Activated CD4-positive, alpha-beta T cell treated with anti-CD3 and anti-CD28 coated beads for 36 hours (primary cell): ENCODE measurements around the gene DDX41. TPM values are rescaled to one million over a fixed set of nuclear protein-coding genes. Genes with fewer than 3 reads are reported as not detected.
A peak's percentile ranks its signal among the peaks of the same experiment; 100 is the strongest.
"Not testable (repeated sequence)": the region's sequence is repeated elsewhere in the genome, so short reads cannot be mapped to it uniquely, and the experiment has no call there.

Source experiments
- ATAC-seq: fragments of 200-7000 bp; cut with Tn5 transposase; one replicate; pipeline ENCODE4 v1.10.0; 2021; ENCODE audit warnings: mild to moderate bottlenecking, moderate library complexity
- CTCF ChIA-PET: fragments of 350-600 bp; sonication (Branson Sonifier 250); formaldehyde crosslinking; loops from one replicate; lab custom pipeline; 2021; ENCODE audit warnings: antibody characterized with exemption; lab: Charles Lee
- POLR2A ChIA-PET: fragments of 350-600 bp; sonication (Branson Sonifier 250); formaldehyde crosslinking; loops from one replicate; lab custom pipeline; 2021; ENCODE audit warnings: antibody characterized with exemption, inconsistent platforms; lab: Charles Lee
- DNase-seq: peaks from one replicate; pipeline ENCODE4 v3.0.0-alpha.2; 2020
- H3K27ac Mint-ChIP-seq: one replicate; pipeline ENCODE4 v1.8.0; 2021; ENCODE audit warnings: mixed read lengths
- H3K27me3 Mint-ChIP-seq: one replicate; pipeline ENCODE4 v1.8.0; 2021; ENCODE audit warnings: mixed read lengths
- H3K36me3 Mint-ChIP-seq: one replicate; pipeline ENCODE4 v1.8.0; 2021; ENCODE audit warnings: low read depth, mixed read lengths
- H3K4me1 Mint-ChIP-seq: one replicate; pipeline ENCODE4 v1.8.0; 2021; ENCODE audit warnings: mixed read lengths
- H3K4me3 Mint-ChIP-seq: one replicate; pipeline ENCODE4 v1.8.0; 2021; ENCODE audit warnings: mild to moderate bottlenecking, moderate library complexity, mixed read lengths
- H3K9me3 Mint-ChIP-seq: one replicate; pipeline ENCODE4 v1.8.0; 2021; ENCODE audit warnings: low read depth, mixed read lengths
- intact Hi-C, 2 experiments: fragments of 100-400 bp; cut with DNase I in 1 of 2; cut with micrococcal nuclease in 1 of 2; formaldehyde crosslinking; loops; one replicate each; pipeline versions ENCODE4 v1.14.2 to v1.15.1; 2022 to 2024; cut with DNase I, micrococcal nuclease
- total RNA-seq, 2 experiments: library from RNA; stranded (reverse); gene quantifications; one replicate each; pipeline ENCODE4 v1.2.3, GENCODE V29; 2021

The DDX41 gene
- total RNA-seq, 2 experiments from 2014 or later = 192 to 197 TPM

DNA sequence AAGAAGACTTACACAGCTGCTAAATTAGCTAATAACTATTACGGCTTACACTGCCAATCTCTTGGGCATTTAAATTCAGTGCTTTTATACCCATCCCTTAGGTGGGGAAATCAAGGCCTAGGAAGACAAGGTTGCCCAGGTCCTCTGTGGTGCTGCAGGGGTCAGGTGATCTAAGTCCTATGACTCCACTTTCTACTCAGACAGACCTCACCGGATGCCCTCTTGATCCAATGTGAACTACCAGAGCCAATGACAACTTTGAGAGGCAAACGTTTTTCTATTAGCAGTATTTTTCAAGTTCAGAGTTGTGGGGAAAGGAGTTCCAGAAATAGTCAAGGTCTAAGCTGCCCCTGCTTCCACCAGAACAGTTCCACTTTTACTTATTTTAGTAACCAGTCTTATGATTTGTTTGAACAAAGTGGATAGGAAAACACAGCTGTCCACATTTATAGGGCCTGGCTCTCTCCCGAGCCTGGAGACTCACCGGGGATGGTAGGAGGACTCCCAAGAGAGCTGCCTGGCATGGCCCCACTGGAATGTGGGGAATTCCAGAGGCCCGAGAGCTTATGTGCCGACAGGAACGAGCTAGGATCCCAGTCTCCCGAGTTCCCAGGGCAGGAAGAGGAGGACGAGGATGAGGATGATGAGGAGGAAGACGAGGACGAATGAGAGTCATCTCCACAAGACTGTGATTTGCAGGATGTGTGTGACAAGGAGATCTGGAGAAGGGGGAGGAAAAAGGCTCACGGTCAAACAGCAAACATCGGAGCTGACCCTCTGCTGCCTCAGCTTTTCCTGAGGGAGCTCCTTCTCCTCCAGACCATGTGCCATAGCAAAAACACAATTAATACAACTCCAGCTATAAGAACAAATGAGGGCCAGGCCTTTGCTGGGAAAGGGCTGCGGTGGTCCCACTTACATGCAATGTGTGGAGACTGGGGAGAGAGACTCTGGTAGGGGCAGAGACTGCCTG is 20.9 kb upstream of the DDX41 start:
- no peak overlapping the region for H3K27ac Mint-ChIP-seq
- intact Hi-C loops = no loop called here
- no peaks in the 10 kb centered on the region for H3K9me3 Mint-ChIP-seq
- H3K36me3 Mint-ChIP-seq = peaks cover 15% of the 10 kb centered on the region
- ChIA-PET POLR2A (no interaction called here), CTCF (interaction anchor here (0.6 to 1.8 kb wide), 5 partner anchors 8 to 70 kb away, joined by 3 to 6 read pairs (median 4); no protein-coding TSS in a partner anchor)
- no peaks in the 10 kb centered on the region for H3K27me3 Mint-ChIP-seq
- no peak overlapping the region for H3K4me3 Mint-ChIP-seq
- H3K4me1 Mint-ChIP-seq = peaks cover 2% of the 10 kb centered on the region
- DNase-seq (no peak), ATAC-seq (no peak)

DNA sequence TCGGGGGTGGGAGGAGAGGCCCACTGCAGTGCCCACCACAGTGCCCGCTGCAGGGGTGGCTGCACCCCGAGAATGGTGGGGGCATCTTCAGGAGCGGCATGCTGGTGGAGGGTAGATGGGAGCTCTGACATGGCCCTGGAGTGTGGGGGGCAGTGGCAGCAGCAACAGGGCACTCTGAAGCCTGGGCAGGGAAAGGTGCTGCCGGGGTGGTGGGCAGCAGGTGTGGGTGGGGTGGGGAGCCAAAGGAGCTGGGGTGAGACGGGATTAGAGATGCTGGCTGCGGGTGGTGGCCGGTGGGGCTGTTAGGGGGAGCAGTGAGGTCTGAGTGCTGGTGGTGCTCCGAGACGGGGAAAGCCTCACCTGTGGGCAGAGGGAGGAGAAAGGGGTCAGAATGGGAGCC is 19.6 kb upstream of the DDX41 start:
- no peaks in the 10 kb centered on the region for H3K27me3 Mint-ChIP-seq
- ChIA-PET CTCF (interaction anchor here (0.9 kb wide), 1 partner anchor 26 kb away, joined by 3 read pairs; no protein-coding TSS in a partner anchor), POLR2A (no interaction called here)
- intact Hi-C loops = no loop called here
- no peak overlapping the region for H3K27ac Mint-ChIP-seq
- no peak overlapping the region for H3K4me3 Mint-ChIP-seq
- peaks cover 9% of the 10 kb centered on the region for H3K36me3 Mint-ChIP-seq
- peaks cover 2% of the 10 kb centered on the region for H3K4me1 Mint-ChIP-seq
- DNase-seq = no peak
- ATAC-seq = no peak
- H3K9me3 Mint-ChIP-seq = no peaks in the 10 kb centered on the region

DNA sequence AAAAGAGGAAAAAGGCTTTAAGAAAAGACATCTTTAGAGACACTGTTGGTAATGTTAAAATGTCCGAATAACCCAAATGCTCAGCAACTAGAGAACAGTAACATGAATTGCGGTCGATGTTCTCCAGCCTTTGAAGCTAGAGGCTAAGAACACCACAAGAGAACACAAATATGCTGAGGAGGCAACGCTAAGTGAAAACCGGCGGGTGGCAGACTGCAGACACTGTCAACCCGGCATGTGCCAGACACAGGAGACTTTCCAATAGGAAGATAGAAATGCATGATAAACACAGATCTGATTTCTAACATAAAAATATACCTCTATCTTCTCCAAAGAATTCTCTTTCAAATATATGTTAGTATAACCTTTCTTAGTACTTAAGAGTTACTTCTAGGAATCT is 18.4 kb upstream of the DDX41 start:
- ATAC-seq (no peak), DNase-seq (no peak)
- Mint-ChIP-seq H3K9me3 (no peaks in the 10 kb centered on the region), H3K27me3 (no peaks in the 10 kb centered on the region), H3K27ac (no peak overlapping the region), H3K36me3 (peaks cover 15% of the 10 kb centered on the region), H3K4me1 (no peaks in the 10 kb centered on the region), H3K4me3 (no peak overlapping the region)
- CTCF ChIA-PET = interaction anchor here (0.8 to 1.5 kb wide), 2 partner anchors 10 to 11 kb away, joined by 3 to 5 read pairs; no protein-coding TSS in a partner anchor
- intact Hi-C loops = no loop called here
- POLR2A ChIA-PET = no interaction called here

DNA sequence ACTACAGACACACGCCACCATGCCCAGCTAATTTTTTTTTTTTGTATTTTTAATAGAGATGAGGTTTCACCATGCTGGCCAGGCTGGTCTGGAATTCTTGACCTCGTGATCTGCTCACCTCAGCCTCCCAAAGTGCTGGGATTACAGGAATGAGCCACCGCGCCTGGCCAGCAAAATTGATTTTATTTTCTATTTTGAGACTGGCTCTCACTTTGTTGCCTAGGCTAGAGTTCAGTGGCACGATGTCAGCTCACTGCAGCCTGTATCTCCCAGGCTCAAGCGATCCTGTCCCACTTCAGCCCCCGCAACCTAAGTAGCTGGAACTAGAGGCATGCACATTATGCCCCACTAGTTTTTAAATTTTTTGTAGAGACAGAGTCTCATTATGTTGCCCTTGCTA is 17.7 kb upstream of the DDX41 start:
- not testable (repeated sequence) for H3K27ac Mint-ChIP-seq

DNA sequence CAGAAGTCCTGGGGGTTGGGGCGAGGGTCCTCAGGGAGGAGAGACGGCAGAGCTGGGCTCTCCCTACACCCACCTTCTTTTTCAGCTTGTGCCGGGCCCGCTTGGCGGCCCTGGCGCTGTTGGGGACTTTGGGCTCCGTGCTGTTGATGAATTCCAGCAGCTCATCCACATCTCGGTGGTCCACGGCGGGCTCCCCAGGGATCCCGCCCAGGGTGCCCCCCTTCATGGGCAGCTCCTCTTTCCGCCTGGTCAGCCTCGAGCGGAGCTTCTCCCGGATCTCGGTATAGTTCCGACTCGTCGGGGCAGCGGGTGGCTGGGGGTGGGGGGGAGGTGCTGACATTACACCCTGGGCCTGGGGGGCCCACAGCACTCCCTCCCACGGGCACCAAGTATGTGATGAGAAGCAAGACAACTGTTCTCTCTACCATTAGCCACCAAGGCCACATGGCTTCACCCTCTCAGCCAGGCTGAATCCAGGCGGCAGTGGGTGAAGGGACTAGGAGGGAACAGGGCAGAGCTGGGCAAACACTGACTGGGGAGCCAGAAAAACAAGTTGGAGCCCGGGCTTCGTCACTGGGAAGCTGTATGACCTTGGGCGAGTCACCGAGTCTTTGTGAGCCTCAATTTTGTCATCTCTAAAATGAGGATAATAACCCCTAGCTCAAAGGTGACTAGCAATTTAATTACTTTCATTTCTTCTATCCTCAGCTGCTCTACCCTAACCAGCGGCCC is 14.6 kb upstream of the DDX41 start:
- ChIA-PET POLR2A (no interaction called here), CTCF (interaction anchor here (1.1 to 1.5 kb wide), 2 partner anchors 15 to 129 kb away, joined by 3 to 7 read pairs; no protein-coding TSS in a partner anchor)
- Mint-ChIP-seq H3K36me3 (peaks cover 13% of the 10 kb centered on the region), H3K4me1 (no peaks in the 10 kb centered on the region), H3K9me3 (no peaks in the 10 kb centered on the region), H3K27me3 (no peaks in the 10 kb centered on the region), H3K4me3 (no peak overlapping the region), H3K27ac (no peak overlapping the region)
- DNase-seq = no peak
- no peak for ATAC-seq
- intact Hi-C loops = no loop called here

More for the DNA sequence above, 17.7 kb upstream of the DDX41 start:
- CTCF ChIA-PET = interaction anchor here (0.8 to 1.5 kb wide), 2 partner anchors 10 to 12 kb away, joined by 3 to 5 read pairs; no protein-coding TSS in a partner anchor
- H3K4me3 Mint-ChIP-seq, intact Hi-C loops, ATAC-seq, POLR2A ChIA-PET, H3K4me1 Mint-ChIP-seq, H3K9me3 Mint-ChIP-seq, H3K27me3 Mint-ChIP-seq, DNase-seq: not testable (repeated sequence)
- peaks cover 15% of the 10 kb centered on the region for H3K36me3 Mint-ChIP-seq

DNA sequence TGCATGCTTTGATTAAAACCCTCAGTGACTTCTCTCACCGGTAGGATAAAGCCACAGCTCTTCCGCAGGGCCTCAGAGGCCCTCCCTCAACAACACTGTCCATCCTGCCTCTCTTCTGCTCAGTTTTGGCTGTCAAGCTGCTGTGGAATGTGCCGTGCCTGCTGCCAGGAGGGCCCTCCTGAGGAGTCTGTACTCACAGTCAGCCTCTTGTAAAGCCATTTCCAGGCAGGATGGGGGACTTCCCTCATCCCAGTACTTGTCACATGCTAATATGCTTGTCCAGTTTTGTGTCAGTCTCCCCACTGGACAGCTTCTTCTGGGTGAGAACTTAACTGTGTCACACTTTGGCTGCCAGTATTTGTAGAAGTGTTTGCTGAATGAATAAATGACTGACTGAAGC is 13.9 kb upstream of the DDX41 start:
- no peak overlapping the region for H3K27ac Mint-ChIP-seq
- no peaks in the 10 kb centered on the region for H3K27me3 Mint-ChIP-seq
- H3K4me1 Mint-ChIP-seq = no peaks in the 10 kb centered on the region
- ChIA-PET POLR2A (interaction anchor here (0.6 kb wide), 1 partner anchor 614 kb away, joined by 3 read pairs; no protein-coding TSS in a partner anchor), CTCF (interaction anchor here (0.5 to 1.5 kb wide), 2 partner anchors 15 to 211 kb away, joined by 3 to 7 read pairs; no protein-coding TSS in a partner anchor)
- DNase-seq = no peak
- no peak for ATAC-seq
- H3K9me3 Mint-ChIP-seq = no peaks in the 10 kb centered on the region
- H3K36me3 Mint-ChIP-seq = peaks cover 13% of the 10 kb centered on the region
- H3K4me3 Mint-ChIP-seq = no peak overlapping the region
- intact Hi-C loops = no loop called here

DNA sequence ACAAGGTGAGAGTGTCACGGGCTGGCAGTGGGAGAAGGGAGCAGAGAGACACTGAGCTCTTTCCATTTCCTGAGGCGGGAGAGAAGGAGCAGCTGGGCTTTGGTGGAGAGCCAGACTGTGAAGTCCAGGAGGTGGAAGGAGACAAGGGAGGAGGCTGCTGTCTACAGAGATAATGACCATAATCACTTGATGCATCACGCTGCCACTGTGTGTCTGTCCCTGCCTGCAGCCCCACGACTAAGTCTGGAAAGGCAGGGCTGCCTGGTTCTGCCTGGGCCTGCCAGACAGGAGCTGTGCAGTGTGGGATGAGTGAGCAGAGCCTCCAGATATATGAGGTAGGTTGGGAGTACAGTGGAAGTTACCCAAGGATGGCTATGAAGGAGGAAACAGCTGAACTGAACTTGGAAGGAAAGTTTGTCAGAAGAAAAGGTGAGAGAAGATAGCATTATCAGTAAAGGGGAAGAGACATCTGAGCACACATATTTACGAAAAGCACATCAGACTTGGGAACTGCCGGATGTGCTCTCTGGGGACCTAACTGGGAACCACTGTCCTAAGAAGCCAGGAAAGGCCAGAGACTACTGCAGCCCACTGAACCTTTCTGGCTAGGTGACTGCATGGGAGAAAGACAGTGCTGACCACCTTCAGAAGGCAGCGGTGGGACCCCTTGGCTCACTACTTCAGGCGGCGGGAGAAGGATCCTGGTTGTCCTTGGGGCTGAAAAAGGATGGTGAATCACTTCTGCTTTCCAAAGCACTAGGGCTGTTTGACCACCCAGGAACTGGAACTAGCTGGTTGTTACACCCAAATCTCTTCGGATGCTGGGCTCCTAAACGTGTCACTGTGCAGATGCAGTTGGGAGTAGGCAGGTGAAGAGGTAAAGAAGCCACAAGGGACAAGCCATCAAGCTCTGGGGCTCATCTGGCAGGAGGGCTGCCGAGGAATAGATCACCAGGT is 12.8 kb upstream of the DDX41 start:
- CTCF ChIA-PET = interaction anchor here (0.5 kb wide), 1 partner anchor 210 kb away, joined by 3 read pairs; no protein-coding TSS in a partner anchor
- intact Hi-C loops = no loop called here
- peak overlapping the region; percentile 11 for H3K27ac Mint-ChIP-seq

DNA sequence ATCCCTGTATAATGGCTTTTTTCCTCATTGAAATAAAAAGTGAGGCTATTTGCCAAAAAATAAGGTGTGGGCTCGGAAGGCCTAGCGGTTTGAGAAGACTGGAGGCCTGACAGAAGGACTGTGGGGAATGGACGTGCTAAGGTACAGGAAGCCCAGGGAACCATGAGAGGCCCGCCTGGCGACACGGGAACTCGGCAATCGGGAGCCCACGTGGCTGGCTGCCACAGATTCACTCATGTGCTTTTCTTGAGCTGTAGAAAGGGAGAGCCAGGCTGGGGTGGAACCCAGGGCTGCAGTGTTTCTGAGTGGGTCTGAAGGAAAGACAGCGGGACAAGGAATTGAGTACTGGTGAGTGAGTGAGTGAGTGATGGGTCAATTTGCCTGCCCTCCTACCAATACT is 11.9 kb upstream of the DDX41 start:
- ATAC-seq (no peak), DNase-seq (no peak)
- Mint-ChIP-seq H3K9me3 (no peaks in the 10 kb centered on the region), H3K27me3 (no peaks in the 10 kb centered on the region), H3K4me1 (no peaks in the 10 kb centered on the region), H3K4me3 (no peak overlapping the region), H3K36me3 (peaks cover 10% of the 10 kb centered on the region), H3K27ac (no peak overlapping the region)
- CTCF ChIA-PET = no interaction called here
- POLR2A ChIA-PET = no interaction called here
- intact Hi-C loops = no loop called here

More for the DNA sequence above, 12.8 kb upstream of the DDX41 start:
- no peaks in the 10 kb centered on the region for H3K27me3 Mint-ChIP-seq
- DNase-seq (no peak), ATAC-seq (no peak)
- H3K36me3 Mint-ChIP-seq = peaks cover 13% of the 10 kb centered on the region
- H3K4me1 Mint-ChIP-seq = no peaks in the 10 kb centered on the region
- H3K9me3 Mint-ChIP-seq = no peaks in the 10 kb centered on the region
- POLR2A ChIA-PET = no interaction called here
- no peak overlapping the region for H3K4me3 Mint-ChIP-seq

DNA sequence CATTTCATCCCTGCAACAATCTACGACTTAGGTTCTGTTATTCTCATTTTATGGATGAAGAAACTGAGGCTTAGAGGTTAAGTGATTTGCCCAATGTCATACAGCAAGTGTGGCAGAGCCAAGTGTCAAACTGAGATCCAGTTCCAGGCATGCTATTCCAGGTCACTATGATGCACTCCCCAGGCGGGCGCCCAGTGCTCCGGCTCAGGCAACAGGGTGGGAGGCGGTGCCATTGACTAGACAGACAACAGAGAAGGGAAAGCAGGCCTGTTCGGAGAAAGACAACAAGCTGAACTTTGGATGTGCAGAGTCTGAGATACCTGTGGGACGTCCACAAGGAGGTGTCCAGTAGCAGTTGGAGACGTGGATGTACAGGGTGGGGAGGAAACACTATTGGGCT is 10.8 kb upstream of the DDX41 start:
- Mint-ChIP-seq H3K27me3 (no peaks in the 10 kb centered on the region), H3K9me3 (no peaks in the 10 kb centered on the region), H3K36me3 (peaks cover 10% of the 10 kb centered on the region), H3K4me3 (no peak overlapping the region), H3K27ac (no peak overlapping the region), H3K4me1 (no peaks in the 10 kb centered on the region)
- ChIA-PET CTCF (no interaction called here), POLR2A (interaction anchor here (0.9 kb wide), 1 partner anchor 9 kb away, joined by 3 read pairs; no protein-coding TSS in a partner anchor)
- intact Hi-C loops = no loop called here
- ATAC-seq (no peak), DNase-seq (no peak)

DNA sequence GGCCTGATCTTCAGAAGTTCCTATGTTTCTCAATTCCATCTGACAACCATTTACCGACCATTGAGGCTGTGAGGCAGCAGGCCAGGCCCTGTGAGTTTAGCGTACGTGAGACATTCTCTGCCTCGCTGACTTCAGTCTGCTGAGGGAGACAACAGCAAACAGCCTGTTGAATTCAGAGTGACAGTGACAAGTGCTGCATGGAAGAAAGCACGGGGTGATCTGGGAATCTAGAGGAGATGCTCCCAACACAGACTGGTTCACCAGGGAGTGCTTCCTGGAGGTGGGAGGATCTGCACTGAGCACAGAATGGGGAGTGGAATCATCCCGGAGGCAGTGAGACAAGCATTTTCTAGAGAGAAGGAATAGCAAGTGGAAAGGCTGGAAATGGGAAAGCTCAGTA is 10.0 kb upstream of the DDX41 start:
- intact Hi-C loops = no loop called here
- no peaks in the 10 kb centered on the region for H3K27me3 Mint-ChIP-seq
- CTCF ChIA-PET = no interaction called here
- POLR2A ChIA-PET = interaction anchor here (0.9 kb wide), 1 partner anchor 8 kb away, joined by 3 read pairs; no protein-coding TSS in a partner anchor
- no peak overlapping the region for H3K4me3 Mint-ChIP-seq
- H3K27ac Mint-ChIP-seq = no peak overlapping the region
- H3K9me3 Mint-ChIP-seq = no peaks in the 10 kb centered on the region
- H3K4me1 Mint-ChIP-seq = no peaks in the 10 kb centered on the region
- ATAC-seq (no peak), DNase-seq (no peak)
- peaks cover 10% of the 10 kb centered on the region for H3K36me3 Mint-ChIP-seq
